Lung (tissue), 12 donors: ENCODE results near the gene EYS. TPM values are rescaled to one million over a fixed set of nuclear protein-coding genes. Genes with fewer than 3 reads are reported as not detected.

Source experiments
- ATAC-seq: fragments of 200-7000 bp; cut with Tn5 transposase; one replicate; pipeline ENCODE4 v1.9.1; 2020; ENCODE audit warnings: moderate number of reproducible peaks; ENCODE audit not compliant: insufficient read depth, low FRiP score
- DNase-seq, 3 donors: peaks; one replicate each; pipeline ENCODE4 v3.0.0-alpha.2; 2013 to 2017
- H3K27ac ChIP-seq, 2 donors: one replicate each; pipeline ENCODE4 v1.5.1; 2013; ENCODE audit warnings: mild to moderate bottlenecking in 2 of 2, moderate library complexity in 2 of 2, control low read depth in 1 of 2, inconsistent platforms in 1 of 2, low read depth in 1 of 2, low read length in 1 of 2
- H3K27me3 ChIP-seq, 3 donors: one replicate each; pipeline ENCODE4 v1.5.1; 2013; ENCODE audit warnings: low read length in 2 of 3; ENCODE audit not compliant: control insufficient read depth in 3 of 3, insufficient read depth in 3 of 3
- H3K36me3 ChIP-seq, 4 donors: one replicate each; pipeline ENCODE4 v1.5.1; 2013; ENCODE audit warnings: low read length in 4 of 4, mild to moderate bottlenecking in 1 of 4, moderate library complexity in 1 of 4; ENCODE audit not compliant: control insufficient read depth in 4 of 4, insufficient read depth in 4 of 4
- H3K4me1 ChIP-seq, 5 donors: one replicate each; pipeline ENCODE4 v1.5.1; 2013; ENCODE audit warnings: low read length in 5 of 5, mild to moderate bottlenecking in 2 of 5, moderate library complexity in 1 of 5; ENCODE audit not compliant: control insufficient read depth in 5 of 5, insufficient read depth in 5 of 5
- H3K4me3 ChIP-seq: one replicate; pipeline ENCODE4 v1.5.1; 2013; ENCODE audit warnings: mild to moderate bottlenecking, control low read depth, moderate library complexity
- H3K9ac ChIP-seq, 2 donors: one replicate each; pipeline ENCODE4 v1.5.1; 2013; ENCODE audit warnings: low read length in 2 of 2, control low read depth in 1 of 2; ENCODE audit not compliant: insufficient read depth in 1 of 2
- H3K9me3 ChIP-seq, 4 donors: one replicate each; pipeline ENCODE4 v1.5.1; 2013; ENCODE audit warnings: low read length in 3 of 4, mild to moderate bottlenecking in 1 of 4, moderate library complexity in 1 of 4; ENCODE audit not compliant: control insufficient read depth in 4 of 4, insufficient read depth in 3 of 4
- WGBS, 2 donors: extraction: QIAGEN DNeasy Blood & Tissue Kit; methylation state at CpG; one replicate each; pipeline ENCODE4 v1.1.7; 2013; 5-methylcytosine and 5-hydroxymethylcytosine counted together
- polyA plus RNA-seq, 2 donors: library from polyadenylated mRNA; stranded (reverse); fragments of 200-250 nt; gene quantifications; one replicate each; pipeline ENCODE4 v1.2.1, GENCODE V29; 2013
- total RNA-seq, 2 donors: library from RNA; depleted of rRNA in 1 of 2; stranded (reverse); fragments of >200 nt in 1 of 2; gene quantifications; one replicate each; pipeline ENCODE4 v1.2.1, GENCODE V29; 2014 to 2021
- TF ChIP-seq, protein P1 (sequence below): IDR thresholded peaks from 2 replicates; pipeline ENCODE4 v1.5.1; 2012; ENCODE audit warnings: mild to moderate bottlenecking; ENCODE audit errors: control extremely low read depth, extremely low read depth
- donor health status: control.
- donor health status: control.
- donor health status: Bipolar disorder and iron deficiency.
- donor health status: healthy.
- donor health status: DM: yes; HTN: yes; CAD: no.

The EYS gene
- total and polyA plus RNA-seq, 4 donors: 0.06 to 0.34 (median 0.12) TPM

DNA sequence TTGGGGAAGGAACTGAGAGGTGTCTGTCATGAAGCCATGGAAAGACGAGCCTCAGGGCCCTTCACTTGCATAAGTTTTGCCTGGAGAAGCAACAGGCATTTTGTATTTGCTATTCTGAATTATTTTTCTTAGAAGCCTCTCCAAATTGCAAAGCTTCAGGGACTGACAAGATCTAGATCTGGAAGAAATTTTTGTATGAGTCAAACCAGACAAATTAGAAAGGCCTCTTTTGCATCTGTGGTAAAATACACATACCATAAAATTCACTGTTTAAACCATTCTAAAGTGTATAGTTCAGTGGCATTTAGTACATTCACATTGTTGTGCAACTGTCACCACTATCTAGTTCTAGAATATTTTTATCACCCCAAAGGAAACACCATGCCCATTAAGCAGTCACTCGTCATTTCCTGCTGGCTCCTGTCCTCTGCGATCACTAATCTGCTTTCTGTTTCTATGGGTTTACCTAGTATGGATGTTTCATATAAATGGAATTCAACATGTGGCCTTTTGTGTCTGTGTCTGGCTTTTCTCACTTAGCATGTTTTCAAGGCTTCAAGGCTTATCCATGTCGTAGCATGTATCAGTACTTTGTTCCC lies 1802.3 kb downstream of the EYS start:
- Histone ChIP-seq H3K4me1 (peaks cover 0 to 2% (median 0%) of the 10 kb centered on the region in 5 donors), H3K36me3 (no peaks in the 10 kb centered on the region), H3K4me3 (no peak overlapping the region), H3K27ac (no peak overlapping the region), H3K9ac (no peak overlapping the region), H3K27me3 (no peaks in the 10 kb centered on the region), H3K9me3 (no peaks in the 10 kb centered on the region)
- TF ChIP-seq, protein P1, sequence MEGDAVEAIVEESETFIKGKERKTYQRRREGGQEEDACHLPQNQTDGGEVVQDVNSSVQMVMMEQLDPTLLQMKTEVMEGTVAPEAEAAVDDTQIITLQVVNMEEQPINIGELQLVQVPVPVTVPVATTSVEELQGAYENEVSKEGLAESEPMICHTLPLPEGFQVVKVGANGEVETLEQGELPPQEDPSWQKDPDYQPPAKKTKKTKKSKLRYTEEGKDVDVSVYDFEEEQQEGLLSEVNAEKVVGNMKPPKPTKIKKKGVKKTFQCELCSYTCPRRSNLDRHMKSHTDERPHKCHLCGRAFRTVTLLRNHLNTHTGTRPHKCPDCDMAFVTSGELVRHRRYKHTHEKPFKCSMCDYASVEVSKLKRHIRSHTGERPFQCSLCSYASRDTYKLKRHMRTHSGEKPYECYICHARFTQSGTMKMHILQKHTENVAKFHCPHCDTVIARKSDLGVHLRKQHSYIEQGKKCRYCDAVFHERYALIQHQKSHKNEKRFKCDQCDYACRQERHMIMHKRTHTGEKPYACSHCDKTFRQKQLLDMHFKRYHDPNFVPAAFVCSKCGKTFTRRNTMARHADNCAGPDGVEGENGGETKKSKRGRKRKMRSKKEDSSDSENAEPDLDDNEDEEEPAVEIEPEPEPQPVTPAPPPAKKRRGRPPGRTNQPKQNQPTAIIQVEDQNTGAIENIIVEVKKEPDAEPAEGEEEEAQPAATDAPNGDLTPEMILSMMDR: no peak
- DNase-seq (peak in 1 of 3 donors; percentile 20), ATAC-seq (no peak)
- 46 to 50% methylated on average over 4 of the region's 4 CpGs for WGBS, 2 donors

DNA sequence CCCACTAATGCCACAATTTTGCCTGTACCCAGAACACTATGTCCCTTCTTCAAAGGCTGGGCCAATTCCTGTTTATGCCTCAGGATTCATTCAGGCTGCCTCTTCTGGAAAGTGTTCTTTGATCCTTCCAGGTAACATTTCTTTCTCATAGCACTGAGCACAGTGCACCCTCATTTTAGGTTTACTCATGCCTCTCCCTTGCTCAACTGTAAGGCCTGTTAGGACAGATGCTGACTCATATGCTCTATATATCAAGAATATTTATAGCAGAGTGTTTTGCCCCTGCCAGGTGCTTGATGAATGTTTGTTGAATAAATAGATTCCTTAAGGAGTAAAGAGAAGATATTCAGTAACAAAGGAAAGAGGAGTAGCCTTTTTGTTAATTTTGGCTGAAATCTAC lies 1807.5 kb downstream of the EYS start:
- Histone ChIP-seq H3K9ac (no peak overlapping the region), H3K36me3 (no peaks in the 10 kb centered on the region), H3K27ac (no peak overlapping the region), H3K27me3 (no peaks in the 10 kb centered on the region), H3K4me3 (no peak overlapping the region), H3K4me1 (no peaks in the 10 kb centered on the region), H3K9me3 (no peaks in the 10 kb centered on the region)
- ATAC-seq (peak; percentile 41), DNase-seq (no peak)
- TF ChIP-seq, protein P1: no peak

DNA sequence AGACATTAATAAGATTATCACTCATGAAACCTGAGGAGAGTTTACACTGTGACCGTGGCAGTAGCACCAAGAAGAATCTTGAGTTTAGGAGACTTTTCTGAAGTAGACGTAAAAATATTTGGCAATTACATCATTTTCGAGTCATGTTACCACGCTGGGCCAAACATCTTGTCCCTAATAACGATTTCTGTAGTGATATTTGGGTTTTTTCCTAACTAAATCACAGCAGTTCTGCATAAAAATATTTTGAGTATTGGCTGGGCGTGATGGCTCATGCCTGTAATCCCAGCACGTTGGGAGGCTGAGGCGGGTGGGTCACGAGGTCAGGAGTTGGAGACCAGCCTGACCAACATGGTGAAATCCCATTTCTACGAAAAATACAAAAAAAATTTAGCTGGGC lies 1809.1 kb downstream of the EYS start:
- Histone ChIP-seq H3K9me3 (peaks cover 0 to 5% (median 0%) of the 10 kb centered on the region in 4 donors), H3K36me3 (no peaks in the 10 kb centered on the region), H3K27me3 (no peaks in the 10 kb centered on the region), H3K27ac (no peak overlapping the region), H3K4me1 (no peaks in the 10 kb centered on the region), H3K9ac (no peak overlapping the region), H3K4me3 (no peak overlapping the region)
- WGBS, 2 donors: 81 to 93% methylated on average over 10 of the region's 10 CpGs
- DNase-seq (no peak), ATAC-seq (no peak)
- TF ChIP-seq, protein P1: no peak

DNA sequence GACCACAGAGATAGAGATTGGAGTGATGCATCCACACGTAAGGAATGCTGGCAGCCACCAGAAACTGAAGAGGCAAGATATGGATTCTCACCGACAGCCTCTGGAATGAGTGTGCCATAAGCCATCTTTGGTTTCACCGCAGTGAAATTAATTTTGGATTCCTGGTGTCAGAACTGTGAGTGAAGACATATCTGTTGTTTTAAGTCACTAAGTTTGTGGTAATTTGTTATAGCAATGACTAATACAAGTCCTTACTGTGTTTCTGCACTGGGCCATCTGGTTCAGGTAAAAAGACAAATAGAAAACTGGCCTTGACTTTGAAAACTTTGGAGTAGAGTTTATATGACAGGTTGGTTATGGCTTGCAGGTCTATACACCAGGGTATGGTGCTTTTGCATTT lies 1809.6 kb downstream of the EYS start:
- Histone ChIP-seq H3K36me3 (no peaks in the 10 kb centered on the region), H3K27me3 (no peaks in the 10 kb centered on the region), H3K9me3 (peaks cover 0 to 5% (median 0%) of the 10 kb centered on the region in 4 donors), H3K4me3 (no peak overlapping the region), H3K27ac (no peak overlapping the region), H3K9ac (no peak overlapping the region), H3K4me1 (no peaks in the 10 kb centered on the region)
- DNase-seq (no peak), ATAC-seq (no peak)
- 87 to 93% methylated on average over 3 of the region's 3 CpGs for WGBS, 2 donors
- TF ChIP-seq, protein P1: no peak
